HG03108 (cell line): ENCODE measurements around the gene HSD11B1L.

Experiments
- ATAC-seq: cut with Tn5 transposase; IDR thresholded peaks from one replicate; pipeline ENCODE4 v1.9.1; 2021; ENCODE audit warnings: moderate library complexity; ENCODE audit not compliant: unreplicated experiment

HSD11B1L gene

DNA sequence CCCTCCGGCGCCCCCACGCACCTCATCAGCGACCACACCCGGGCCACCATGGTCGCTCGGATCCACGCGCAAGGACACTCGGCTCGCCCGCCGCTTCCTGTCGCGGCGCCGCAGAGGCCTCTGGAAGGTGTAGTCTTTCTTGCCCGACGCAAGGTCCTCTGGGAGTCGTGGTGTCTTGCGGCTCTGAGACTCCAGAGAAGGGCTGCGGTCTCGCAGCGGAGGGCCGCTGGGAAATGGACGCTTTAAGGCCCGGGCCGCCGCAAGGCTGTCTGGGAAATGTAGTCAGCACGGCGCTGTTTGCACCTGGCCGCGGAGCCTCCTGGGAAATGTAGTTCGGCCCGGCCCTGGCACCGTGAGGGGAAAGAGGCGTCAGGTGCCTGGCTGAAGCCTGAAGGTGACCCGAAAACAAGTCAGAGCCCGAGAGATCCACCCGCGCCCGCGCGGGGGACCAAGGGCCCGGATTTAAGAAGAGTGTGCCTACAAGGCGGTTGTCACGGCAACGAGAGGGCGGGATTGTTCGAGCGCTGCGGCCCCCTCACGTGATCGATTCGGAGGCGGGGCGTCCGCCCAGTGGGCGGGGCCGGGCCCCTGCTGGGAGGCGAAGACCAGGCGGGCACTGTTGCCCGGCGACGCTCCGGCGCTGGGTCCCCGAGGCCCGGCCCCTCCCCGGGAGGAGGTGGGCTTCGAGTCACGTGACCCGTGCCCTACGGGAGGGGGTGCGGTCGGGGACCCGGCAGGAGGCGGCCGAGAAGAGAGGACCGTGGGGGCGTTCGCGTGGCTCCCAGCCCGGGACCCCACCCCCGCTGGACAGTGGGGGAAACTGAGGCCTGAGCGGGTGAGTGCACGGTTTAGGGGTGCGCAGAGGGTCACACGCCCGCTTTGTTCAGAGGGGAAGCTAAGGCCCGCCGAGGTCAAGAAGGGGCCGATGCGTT, at the start of gene HSD11B1L, which contains the start of gene MICOS13:
Gene HSD11B1L, plus strand, starts transcription at position 591 of the 932 bp plus-strand sequence. CDS start 3,806 bp downstream, outside the sequence.
Gene MICOS13, minus strand, starts transcription at position 80 of the 932 bp plus-strand sequence. Its CDS starts 30 bp downstream, at position 50.
- ATAC-seq = peak; percentile 84

DNA sequence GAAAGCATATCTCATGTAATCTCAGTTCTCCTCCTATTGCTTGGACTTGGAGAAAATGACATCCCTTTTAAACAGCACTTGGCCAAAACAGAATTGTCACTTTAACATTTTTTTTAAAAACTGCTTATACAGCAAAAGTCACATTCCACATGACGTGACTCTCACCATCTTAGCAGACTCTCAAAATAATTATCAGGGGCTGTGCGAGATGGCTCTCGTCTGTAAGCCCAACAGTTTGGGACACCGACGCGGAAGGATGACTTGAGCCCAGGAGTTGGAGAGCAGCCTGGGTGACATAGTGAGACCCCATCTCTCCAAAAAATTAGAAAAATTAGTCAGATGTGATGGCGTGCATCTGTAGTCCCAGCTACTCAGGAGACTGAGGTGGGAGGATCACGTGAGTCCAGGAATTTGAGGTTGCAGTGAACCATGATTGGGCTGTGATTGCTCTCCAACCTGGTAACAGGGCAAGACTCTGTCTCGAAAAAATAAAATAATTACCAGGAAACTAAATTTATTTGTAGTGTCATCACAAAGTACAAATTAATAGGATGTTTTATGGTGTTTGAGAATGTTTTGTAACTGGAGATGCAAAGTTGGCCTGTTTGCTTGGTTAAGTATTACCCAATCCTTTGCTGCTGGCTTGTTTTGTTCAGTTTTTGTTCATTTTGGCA, 49.1 kb upstream of the HSD11B1L start:
- ATAC-seq = no peak

DNA sequence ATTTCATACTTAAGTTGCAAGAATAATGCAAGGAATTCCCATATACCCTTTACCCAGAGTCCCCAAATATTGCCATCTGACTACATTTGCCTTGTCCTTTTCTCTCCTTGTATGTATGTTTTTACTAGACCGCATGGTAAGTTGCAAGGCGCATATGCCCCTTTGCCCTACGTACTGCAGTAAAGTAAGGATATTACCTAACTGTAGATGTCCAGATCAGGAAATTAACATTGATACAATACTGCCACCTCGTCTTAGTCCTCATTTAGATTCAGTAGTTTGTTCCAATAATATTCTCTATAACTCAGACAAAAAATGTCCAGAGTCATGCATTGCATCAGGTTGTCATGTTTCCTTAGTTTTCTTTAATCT, 48.6 kb upstream of the HSD11B1L start:
- ATAC-seq = no peak

GRCh38 chr19:5632657-5633056, 48.2 kb upstream of the HSD11B1L start:
- ATAC-seq = no peak

DNA sequence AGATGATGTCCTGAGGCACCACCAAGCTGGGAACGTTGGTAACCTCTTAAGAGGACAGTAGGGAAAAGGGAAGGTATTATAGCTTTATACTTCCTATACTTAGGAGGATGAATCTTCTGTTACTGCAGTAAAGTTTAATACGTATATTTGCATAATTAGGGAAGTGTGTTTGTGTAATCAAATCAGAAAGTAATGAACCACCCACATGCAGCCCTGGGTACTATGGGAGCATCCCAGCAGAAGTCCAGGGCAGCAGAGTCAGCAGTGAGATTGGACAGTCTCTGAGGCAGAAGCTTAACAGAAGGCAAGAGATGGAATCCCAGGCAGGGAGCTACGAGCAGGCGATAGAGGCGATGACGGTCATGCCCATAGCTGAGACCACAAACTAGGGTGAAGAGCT, 45.4 kb upstream of the HSD11B1L start:
- ATAC-seq = no peak

GRCh38 chr19:5637971-5638370, 42.9 kb upstream of the HSD11B1L start:
- no peak for ATAC-seq

GRCh38 chr19:5641171-5641570, 39.7 kb upstream of the HSD11B1L start:
- ATAC-seq = no peak

DNA sequence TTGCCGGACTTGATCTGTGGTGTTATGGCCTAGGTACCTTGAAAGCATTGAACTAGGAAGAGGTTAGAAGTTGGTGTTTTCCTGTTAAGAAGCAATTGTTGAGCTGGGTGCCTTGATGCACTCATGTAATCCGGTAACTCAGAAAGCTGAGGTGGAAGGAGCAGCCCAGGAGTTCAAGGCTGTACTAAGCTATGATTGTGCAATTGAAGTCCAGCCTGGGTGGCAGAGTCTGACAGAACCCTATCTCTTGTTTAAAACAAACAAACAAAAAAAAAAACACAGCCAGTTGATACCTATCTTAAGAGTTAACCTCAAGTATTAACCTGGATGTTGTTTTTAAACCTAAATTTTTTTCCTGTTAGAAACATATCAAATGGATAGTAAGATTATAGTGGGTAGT, 38.6 kb upstream of the HSD11B1L start:
- ATAC-seq = no peak

DNA sequence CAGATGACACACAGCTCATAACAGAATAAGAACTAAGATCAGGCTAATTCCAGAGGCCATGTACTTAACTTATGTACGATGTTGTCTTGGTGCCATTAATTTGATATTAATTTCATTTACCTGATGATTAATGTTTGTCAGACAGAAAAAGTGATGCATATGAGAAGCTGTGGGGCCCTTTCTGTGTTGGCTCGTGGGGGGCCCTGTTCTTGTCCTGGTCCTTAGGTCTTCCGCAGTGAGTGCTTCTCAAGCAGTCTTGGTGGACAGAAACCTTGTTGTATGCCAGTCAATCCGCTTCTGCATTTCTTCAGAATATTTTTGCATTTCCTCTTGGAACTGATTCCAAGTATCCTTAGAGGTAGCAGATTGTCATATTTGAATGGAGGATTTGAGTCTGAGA, 37.8 kb upstream of the HSD11B1L start:
- ATAC-seq = no peak

- ATAC-seq = no peak
Observed at GRCh38 chr19:5644037-5644436, 36.8 kb upstream of the HSD11B1L start.

DNA sequence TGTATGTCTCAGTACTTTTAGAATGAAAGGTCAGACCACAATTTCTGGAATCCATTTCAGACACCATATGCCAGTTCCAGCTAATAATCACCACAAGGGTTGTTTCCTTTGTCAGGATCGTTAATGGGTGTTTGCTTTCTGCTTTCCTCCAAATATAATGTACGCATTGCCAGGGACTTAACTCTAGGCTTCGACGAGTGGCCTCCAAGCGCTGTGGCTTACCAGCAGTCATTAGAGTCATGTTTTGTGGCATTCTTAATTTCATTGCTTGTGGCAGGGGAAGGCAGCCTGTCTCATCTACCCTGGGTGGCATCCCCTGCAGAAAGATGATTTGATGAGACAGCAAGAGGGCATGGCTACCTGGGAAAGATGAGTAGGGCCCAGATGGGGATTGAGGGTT, 35.4 kb upstream of the HSD11B1L start:
- ATAC-seq = no peak

DNA sequence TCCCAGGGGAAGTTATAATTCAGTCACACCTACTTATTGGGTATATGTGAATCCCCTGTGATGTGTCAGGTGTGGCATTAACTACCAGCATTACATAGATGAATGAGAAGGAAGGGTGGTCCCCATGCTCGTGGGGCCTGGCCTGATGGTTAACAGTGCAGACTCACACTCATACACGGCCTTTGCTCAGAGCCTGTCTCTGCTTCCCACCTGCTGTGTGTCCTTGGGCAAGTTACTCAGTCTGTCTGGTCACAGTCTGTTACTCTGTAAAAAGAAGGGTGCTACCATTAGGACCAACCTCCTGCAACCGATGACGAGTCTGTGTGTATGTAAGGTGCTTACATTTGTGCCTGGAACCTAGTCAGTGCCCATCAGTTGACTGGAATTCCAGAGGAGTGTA, 34.1 kb upstream of the HSD11B1L start:
- ATAC-seq = no peak

GRCh38 chr19:5648464-5648863, 32.4 kb upstream of the HSD11B1L start:
- ATAC-seq = no peak

- ATAC-seq = no peak
Observed at GRCh38 chr19:5651361-5651760, 29.5 kb upstream of the HSD11B1L start.

DNA sequence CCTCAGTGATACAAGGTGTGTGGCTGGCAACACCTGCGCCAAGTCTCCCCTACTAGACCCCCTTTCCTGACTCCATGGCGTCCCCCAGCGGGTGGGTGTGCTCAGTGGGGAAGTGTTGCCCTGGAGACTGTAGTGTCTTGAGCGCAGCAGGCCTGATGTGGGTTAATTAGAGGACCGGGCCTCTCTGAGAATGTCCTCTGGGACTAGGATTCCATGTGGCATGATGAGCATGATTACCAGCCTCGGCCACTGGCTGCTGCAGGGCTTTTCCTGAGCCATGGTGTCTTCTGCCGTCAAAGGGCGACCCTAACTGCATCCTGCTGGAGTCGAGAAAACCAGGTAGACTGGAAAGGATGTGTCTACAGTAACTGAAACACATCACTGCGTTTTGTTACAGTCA, 28.6 kb upstream of the HSD11B1L start:
- no peak for ATAC-seq

- ATAC-seq = no peak
Observed at GRCh38 chr19:5654931-5655330, 25.9 kb upstream of the HSD11B1L start.

- ATAC-seq = no peak
Observed at GRCh38 chr19:5655412-5655811, 25.4 kb upstream of the HSD11B1L start.

GRCh38 chr19:5661483-5661882, 19.3 kb upstream of the HSD11B1L start:
- no peak for ATAC-seq

- ATAC-seq = no peak
Observed at GRCh38 chr19:5663904-5664303, 16.9 kb upstream of the HSD11B1L start.

DNA sequence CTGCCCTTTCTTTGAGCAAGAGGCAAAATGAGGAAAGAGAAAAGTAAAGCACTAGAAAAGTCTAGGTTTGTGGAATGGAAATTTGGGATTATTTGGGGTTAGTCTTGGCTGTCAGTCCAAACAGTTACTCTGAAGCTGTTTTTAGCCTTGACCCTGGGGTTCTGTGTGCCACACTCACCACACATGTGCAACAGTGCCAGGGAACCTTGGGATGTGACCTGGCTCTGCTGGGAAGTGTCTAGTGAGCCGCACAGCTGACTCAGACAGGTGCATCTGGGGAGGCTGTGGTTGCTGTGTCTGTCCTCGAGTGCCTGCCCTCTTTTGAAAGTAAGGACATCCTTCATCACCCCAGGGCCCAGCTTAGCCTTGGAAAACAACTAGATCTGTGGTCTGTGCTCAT, 16.3 kb upstream of the HSD11B1L start:
- ATAC-seq = no peak

GRCh38 chr19:5665781-5666513, 14.9 kb upstream of the HSD11B1L start:
- ATAC-seq = no peak
